Nasal cavity respiratory epithelium epithelial cell of viscerocranial mucosa (primary cell): ENCODE measurements around the gene IMMT. TPM values are rescaled to one million over a fixed set of nuclear protein-coding genes. Genes with fewer than 3 reads are reported as not detected.

Experiments used
- total RNA-seq: library from RNA; depleted of rRNA; stranded (reverse); fragments of >200 nt; gene quantifications from 2 replicates; pipeline ENCODE4 v1.2.3, GENCODE V29; 2014

IMMT gene
- 49.6 and 68.3 TPM in 2 replicates for total RNA-seq

DNA sequence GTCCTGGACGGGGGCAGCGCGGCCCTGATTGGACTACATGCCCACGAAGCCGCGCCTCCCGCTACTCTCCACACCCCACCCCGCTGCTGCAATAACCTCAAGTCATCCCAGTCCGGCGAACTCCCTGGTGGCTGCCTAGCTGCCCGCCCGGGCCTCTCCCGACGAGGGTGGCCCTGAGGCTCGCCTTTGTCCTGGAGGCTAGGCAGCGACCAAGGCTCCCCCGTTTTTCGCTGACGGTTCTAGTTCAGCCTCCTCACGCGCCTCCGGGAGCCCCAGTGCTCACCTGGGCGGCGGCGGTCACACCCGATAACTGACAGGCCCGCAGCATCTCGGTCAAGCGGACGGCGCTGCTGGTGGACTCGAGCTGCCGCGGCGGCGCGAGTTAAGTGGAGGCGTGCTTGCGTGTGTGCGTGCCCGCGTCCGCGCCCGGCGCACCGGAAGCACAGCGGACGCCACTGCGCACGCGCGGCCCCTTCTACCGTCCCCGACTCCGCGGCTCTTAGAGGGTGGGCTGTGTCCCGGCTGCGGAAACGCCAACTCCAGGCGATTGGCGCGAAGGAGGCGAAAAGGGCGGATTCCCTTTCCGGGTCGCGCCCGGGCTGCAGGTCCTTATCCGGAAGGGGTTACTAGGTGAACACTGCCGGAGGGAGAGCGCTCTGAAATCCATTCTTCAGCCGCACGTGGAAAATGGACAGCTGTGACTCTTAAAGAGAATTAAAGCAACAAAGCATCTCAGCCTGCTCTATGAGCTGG lies at the start of gene IMMT:
Gene IMMT, minus strand, starts transcription at position 408 of the 753 bp plus-strand sequence. Its CDS starts 80 bp downstream, at position 328.

DNA sequence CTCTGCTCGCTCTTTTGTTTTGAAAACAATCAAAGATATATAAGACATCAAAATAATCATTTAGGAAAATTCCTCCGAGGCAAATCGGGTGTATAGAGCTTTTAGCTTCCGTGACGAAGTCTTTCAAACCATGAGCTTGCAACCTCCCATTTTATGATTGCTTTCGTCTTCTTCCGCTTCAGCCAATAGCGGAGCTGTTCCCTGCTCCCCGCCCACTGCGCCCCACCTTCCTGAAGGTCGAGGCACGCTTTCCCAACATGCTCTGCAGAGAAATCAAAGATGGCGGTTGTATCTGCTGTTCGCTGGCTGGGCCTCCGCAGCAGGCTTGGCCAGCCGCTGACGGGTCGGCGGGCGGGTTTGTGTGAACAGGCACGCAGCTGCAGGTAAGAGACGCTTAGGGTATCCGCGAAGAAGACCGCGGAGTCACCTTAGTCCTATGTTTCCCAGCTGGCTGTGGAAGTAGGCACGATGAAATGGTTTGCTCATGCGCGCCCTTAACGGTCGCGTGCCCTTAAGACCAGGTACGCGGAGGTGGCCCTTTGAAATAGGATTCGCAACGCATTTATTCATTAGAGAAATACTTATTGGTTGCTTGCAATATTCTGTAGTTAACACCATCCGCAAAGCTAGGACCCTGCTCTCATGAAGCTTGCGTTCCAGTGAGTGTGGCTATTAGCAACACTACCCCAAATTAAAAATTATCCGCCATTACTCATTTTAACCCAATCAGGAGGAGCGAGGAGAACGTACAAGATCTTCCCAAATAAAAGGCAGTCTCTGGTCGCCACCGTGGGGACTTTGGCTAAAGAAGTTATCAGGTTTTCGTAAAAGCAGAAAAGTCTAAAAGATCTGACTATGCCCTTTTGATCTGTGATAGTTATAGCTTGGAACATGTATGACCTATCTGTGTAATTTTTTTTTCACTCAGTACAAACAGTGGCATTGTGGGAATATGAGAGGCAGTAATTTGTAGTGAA lies 89.0 kb downstream of the IMMT start, which contains the start of gene PTCD3:
Gene PTCD3, plus strand, starts transcription at position 267 of the 977 bp plus-strand sequence. Its CDS starts 13 bp downstream, at position 280.

DNA sequence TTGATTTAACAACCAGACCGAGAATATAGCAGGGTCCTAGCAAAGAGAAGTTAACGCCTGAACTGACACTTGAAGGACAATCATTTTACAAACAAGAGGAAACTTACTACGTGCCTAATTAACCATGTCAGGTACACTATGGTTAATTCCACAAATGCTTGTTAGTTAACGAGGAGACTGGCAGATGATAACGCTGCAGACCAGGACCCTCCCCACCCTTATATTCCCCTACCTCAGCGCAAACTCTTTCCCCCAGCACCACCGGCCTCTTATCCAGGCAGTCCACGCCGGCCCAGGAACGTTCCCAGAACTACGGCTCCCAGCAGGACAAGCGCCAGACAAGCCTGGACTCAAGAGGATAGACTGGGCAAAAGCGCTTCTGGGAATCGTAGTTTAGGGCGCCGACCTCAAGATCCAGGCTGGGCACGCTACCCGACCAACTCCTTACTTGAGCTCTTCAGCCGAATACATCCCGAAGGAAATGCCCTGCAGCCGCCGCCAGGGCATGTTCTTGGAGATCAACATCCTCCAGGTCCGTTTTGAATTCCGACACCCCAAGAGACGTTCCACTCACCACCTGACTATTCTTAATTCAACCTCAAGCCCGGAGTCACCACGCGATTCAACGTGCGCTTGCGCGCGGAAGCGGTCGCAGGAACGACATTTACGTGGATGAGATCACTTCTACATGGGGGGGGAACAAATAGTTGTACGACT lies 89.9 kb downstream of the IMMT start, which contains the start of gene POLR1A:
Gene POLR1A, minus strand, starts transcription at position 635 of the 717 bp plus-strand sequence. Its CDS starts 110 bp downstream, at position 525.

Other genes with a start within 250 kb of the IMMT start
- 12.3 and 40.0 TPM in 2 replicates for gene POLR1A, start 89.6 kb downstream of the IMMT start, total RNA-seq
- gene PTCD3, start 89.2 kb downstream of the IMMT start, total RNA-seq, result 69.4 and 90.8 TPM in 2 replicates
- 31.3 and 44.8 TPM in 2 replicates for gene MRPL35, start 4.0 kb upstream of the IMMT start, total RNA-seq
- under 0.01 TPM in 1 of 2 replicates, not detected in the other for gene REEP1, start 142.2 kb upstream of the IMMT start, total RNA-seq
- 30.1 and 72.7 TPM in 2 replicates for gene KDM3A, start 245.9 kb upstream of the IMMT start, total RNA-seq